ENCODE data around the gene CPNE7.

The CPNE7 gene

DNA sequence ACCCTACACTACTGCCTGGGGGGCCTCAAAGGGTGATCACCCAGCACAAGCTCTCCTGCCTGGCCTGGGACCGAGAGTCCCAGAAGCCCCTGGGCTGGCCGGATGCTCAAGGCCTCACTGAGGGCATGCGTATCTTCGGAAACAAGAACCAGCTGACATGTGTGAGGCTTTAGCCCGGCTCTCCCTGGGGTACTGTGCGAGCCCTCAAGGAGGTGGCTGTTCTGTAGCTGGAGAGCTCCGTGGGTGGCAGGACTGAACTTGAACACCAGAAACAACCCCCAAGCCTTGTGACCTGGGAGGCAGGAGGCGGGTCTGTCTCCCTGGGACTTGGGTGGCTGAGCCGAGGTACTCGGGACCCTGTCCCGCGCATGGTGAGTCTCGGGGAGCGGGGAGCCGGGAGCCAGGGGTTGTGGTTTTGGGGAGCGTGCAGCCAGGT lies 44.9 kb downstream of the CPNE7 start:
- Histone ChIP-seq H4K20me1 (ENCODE audit: insufficient read depth) (no peaks in the 10 kb centered on the region), H3K27ac (no peak overlapping the region), H3K4me3 (IDR thresholded peaks at IDR 0.05; ENCODE audit: insufficient read depth, low read depth, low read length) (no peak overlapping the region), H3K4me1 (ENCODE audit: low read depth, poor library complexity, severe bottlenecking) (no peaks in the 10 kb centered on the region), H3K36me3 (ENCODE audit: insufficient read depth) (no peaks in the 10 kb centered on the region), H3K27me3 (ENCODE audit: insufficient read depth, low read depth) (peaks cover 61% of the 10 kb centered on the region), H3K9ac (no peak overlapping the region), H3K79me2 (ENCODE audit: insufficient read depth, low read depth) (no peaks in the 10 kb centered on the region), H2AFZ (ENCODE audit: low read depth) (no peak overlapping the region), H3K4me2 (no peak overlapping the region)
- TF ChIP-seq, protein P1, sequence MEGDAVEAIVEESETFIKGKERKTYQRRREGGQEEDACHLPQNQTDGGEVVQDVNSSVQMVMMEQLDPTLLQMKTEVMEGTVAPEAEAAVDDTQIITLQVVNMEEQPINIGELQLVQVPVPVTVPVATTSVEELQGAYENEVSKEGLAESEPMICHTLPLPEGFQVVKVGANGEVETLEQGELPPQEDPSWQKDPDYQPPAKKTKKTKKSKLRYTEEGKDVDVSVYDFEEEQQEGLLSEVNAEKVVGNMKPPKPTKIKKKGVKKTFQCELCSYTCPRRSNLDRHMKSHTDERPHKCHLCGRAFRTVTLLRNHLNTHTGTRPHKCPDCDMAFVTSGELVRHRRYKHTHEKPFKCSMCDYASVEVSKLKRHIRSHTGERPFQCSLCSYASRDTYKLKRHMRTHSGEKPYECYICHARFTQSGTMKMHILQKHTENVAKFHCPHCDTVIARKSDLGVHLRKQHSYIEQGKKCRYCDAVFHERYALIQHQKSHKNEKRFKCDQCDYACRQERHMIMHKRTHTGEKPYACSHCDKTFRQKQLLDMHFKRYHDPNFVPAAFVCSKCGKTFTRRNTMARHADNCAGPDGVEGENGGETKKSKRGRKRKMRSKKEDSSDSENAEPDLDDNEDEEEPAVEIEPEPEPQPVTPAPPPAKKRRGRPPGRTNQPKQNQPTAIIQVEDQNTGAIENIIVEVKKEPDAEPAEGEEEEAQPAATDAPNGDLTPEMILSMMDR (conservative IDR thresholded peaks at IDR 0.05; ENCODE audit: low read depth, low read length): no peak

DNA sequence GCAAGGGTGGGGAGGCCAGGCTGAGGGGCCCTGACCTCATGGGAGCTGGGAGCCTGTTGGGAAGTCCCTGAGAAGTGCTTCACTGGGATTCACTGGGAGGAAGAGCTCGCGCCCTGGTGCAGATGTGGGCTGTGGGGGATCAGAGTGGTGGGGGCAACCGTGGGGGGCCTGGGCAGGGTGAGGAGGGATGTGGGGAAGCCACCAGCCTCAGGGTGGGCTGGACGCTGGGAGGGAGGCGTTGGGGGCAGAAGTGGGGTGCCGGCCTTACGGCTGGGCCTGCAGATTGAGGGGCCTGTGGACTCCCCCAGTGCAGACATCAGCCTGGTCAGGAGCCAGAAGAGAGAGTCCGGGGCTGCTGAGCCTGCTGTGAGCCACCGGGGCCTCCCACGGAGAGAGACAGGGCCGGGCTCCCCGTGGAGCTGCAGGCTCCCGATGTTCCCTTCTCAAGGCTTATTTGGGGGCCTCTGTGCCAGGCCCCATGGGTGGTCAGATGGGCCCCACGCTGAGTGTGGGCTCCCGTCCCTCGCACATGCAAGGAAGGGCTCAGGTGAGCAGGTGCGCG lies 45.7 kb downstream of the CPNE7 start:
- no peak overlapping the region for H3K4me2 ChIP-seq

DNA sequence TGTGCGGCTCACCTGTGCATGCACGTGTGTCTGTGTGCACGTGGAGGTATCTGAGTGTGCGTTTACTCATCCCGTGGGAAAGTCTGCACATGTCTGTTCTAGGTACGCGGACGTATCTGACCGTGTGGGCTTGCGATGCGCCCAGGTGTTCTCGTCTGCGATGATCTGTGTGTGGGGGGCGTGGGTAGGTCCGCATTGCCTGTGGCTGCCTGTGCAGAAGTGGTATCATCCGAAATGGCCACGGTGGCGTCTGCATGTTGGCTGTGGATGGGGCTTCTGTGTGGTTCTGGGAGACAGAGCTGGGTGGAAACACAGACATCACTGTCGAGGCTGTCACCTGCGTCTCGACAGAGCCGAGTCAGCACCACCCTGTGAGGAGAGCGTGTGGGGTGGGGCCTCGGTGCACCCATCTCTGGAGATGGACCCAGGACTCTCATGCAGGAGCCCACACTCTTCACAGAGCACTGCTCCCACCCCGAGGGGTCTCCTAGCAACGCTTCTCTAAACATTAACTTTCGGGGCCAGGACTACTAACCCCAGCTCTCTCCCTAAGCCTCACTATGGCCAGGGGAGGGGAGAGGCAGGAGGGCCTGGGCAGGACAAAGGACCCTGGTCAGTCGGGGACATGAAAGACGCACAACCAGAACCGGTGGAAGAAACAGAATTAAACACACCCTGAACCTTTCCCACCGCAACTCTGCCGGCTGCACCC lies 46.3 kb downstream of the CPNE7 start:
- H3K4me3 ChIP-seq (IDR thresholded peaks at IDR 0.05; ENCODE audit: insufficient read depth, low read depth, low read length): no peak overlapping the region
- no peak overlapping the region for H3K27ac ChIP-seq
- no peaks in the 10 kb centered on the region for H3K36me3 ChIP-seq (ENCODE audit: insufficient read depth)
- no peaks in the 10 kb centered on the region for H3K4me1 ChIP-seq (ENCODE audit: low read depth, poor library complexity, severe bottlenecking)
- TF ChIP-seq, protein P1 (conservative IDR thresholded peaks at IDR 0.05; ENCODE audit: low read depth, low read length): no peak
- no peaks in the 10 kb centered on the region for H3K79me2 ChIP-seq (ENCODE audit: insufficient read depth, low read depth)
- H3K27me3 ChIP-seq (ENCODE audit: insufficient read depth, low read depth): peaks cover 76% of the 10 kb centered on the region
- H4K20me1 ChIP-seq (ENCODE audit: insufficient read depth): no peaks in the 10 kb centered on the region
- no peak overlapping the region for H3K4me2 ChIP-seq
- H2AFZ ChIP-seq (ENCODE audit: low read depth): no peak overlapping the region
- no peak overlapping the region for H3K9ac ChIP-seq

More for the DNA sequence above, 45.7 kb downstream of the CPNE7 start:
- TF ChIP-seq, protein P1 (conservative IDR thresholded peaks at IDR 0.05; ENCODE audit: low read depth, low read length): no peak
- H3K27me3 ChIP-seq (ENCODE audit: insufficient read depth, low read depth): peaks cover 69% of the 10 kb centered on the region
- no peaks in the 10 kb centered on the region for H4K20me1 ChIP-seq (ENCODE audit: insufficient read depth)
- no peaks in the 10 kb centered on the region for H3K79me2 ChIP-seq (ENCODE audit: insufficient read depth, low read depth)
- H3K36me3 ChIP-seq (ENCODE audit: insufficient read depth): no peaks in the 10 kb centered on the region
- no peaks in the 10 kb centered on the region for H3K4me1 ChIP-seq (ENCODE audit: low read depth, poor library complexity, severe bottlenecking)
- H3K27ac ChIP-seq: no peak overlapping the region
- no peak overlapping the region for H3K9ac ChIP-seq
- H2AFZ ChIP-seq (ENCODE audit: low read depth): no peak overlapping the region
- no peak overlapping the region for H3K4me3 ChIP-seq (IDR thresholded peaks at IDR 0.05; ENCODE audit: insufficient read depth, low read depth, low read length)

DNA sequence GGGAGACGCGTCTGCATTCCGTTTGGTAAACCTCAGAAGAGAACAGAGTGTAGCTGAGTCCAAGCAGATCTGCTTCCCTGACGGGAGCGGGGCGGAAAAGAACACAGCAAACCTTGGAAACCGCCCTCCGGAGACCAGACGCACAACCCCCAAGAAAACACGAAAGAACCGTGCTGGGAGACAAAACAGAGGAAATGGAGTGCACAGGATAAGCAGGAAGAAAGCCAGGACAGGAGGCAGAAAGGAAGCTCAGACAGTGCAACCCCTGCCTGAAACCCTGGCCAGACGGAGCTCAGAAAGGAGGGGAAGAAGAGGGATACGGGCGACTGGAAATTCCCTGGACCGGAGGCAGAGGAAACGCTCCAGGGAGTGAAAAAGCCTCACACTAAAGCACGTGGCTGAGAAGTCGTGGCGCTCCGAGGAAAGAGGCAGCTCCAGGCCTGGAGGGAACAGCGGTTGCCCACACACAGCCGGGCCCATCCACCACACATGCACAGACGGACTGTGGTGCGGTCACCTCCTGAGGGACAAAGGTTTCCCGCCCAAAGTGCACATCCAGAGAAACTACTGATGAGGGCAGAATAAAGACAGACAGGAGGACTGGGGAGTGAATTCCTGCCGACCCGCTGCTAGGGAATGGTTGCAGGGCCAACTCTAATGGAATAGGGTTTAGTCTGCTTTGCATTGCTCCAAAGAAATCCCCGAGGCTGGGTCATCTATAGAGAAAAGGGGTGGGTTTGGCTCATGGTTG lies 48.1 kb downstream of the CPNE7 start:
- no peaks in the 10 kb centered on the region for H3K79me2 ChIP-seq (ENCODE audit: insufficient read depth, low read depth)
- H3K9ac ChIP-seq: no peak overlapping the region
- H3K4me2 ChIP-seq: no peak overlapping the region
- H3K27ac ChIP-seq: no peak overlapping the region
- no peak overlapping the region for H2AFZ ChIP-seq (ENCODE audit: low read depth)
- peaks cover 85% of the 10 kb centered on the region for H3K27me3 ChIP-seq (ENCODE audit: insufficient read depth, low read depth)
- TF ChIP-seq, protein P1 (conservative IDR thresholded peaks at IDR 0.05; ENCODE audit: low read depth, low read length): no peak
- H3K4me1 ChIP-seq (ENCODE audit: low read depth, poor library complexity, severe bottlenecking): no peaks in the 10 kb centered on the region
- H3K36me3 ChIP-seq (ENCODE audit: insufficient read depth): no peaks in the 10 kb centered on the region
- H3K4me3 ChIP-seq (IDR thresholded peaks at IDR 0.05; ENCODE audit: insufficient read depth, low read depth, low read length): no peak overlapping the region
- H4K20me1 ChIP-seq (ENCODE audit: insufficient read depth): no peaks in the 10 kb centered on the region
